ENCODE data around the gene SHISA6.

SHISA6 gene

DNA sequence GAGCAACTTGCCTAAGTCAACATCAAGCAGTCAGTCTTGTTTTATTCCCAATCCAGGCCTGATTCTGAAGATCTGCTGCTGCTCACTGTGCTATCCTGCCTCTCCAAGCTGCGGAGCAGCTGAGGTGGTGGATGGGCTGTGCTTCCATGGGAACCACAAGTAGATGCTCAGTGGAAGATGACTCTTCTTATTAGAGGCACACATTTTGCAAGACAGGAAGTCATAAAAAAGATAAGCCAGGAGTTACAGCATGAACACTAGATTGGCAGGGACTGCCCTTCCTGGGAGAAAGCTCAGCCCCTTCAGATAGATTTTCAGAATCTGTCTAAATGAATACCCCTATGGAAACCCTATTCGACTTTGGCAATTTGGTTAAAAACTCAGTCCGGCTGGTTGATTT, 143.1 kb downstream of the SHISA6 start:
- Histone ChIP-seq H3K27ac (no peak overlapping the region), H3K4me1 (no peaks in the 10 kb centered on the region), H3K9me3 (no peaks in the 10 kb centered on the region), H3K4me3 (no peak overlapping the region), H3K27me3 (no peaks in the 10 kb centered on the region), H3K36me3 (no peaks in the 10 kb centered on the region)
- DNase-seq, result no peak
- intact Hi-C loops (cut with DNase I; ENCODE audit: low total_unique reads), result loop anchor here (10.0 kb wide), 1 partner anchor 59 kb away; no protein-coding TSS in a partner anchor
- TF ChIP-seq, protein P1, sequence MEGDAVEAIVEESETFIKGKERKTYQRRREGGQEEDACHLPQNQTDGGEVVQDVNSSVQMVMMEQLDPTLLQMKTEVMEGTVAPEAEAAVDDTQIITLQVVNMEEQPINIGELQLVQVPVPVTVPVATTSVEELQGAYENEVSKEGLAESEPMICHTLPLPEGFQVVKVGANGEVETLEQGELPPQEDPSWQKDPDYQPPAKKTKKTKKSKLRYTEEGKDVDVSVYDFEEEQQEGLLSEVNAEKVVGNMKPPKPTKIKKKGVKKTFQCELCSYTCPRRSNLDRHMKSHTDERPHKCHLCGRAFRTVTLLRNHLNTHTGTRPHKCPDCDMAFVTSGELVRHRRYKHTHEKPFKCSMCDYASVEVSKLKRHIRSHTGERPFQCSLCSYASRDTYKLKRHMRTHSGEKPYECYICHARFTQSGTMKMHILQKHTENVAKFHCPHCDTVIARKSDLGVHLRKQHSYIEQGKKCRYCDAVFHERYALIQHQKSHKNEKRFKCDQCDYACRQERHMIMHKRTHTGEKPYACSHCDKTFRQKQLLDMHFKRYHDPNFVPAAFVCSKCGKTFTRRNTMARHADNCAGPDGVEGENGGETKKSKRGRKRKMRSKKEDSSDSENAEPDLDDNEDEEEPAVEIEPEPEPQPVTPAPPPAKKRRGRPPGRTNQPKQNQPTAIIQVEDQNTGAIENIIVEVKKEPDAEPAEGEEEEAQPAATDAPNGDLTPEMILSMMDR (IDR thresholded peaks at IDR 0.05), result no peak

DNA sequence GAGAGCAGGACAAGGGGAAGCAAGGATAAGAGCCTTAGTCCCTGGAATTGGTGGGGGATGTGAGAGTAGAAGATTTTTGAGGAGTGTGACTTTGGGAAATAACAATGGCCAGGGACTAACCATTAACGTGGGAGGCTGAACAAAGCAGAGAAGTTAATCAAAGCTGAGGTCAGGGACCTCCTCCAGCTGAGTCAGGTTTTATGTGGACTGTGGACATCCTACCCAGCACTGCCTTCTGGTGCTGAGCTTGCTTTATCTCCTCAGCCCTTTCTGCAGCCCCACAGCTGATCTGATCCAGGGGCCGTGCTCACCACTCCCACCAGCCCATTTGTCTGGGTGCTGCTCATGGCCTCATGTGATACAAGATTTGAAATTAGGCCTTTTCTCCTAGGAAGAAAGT, 146.6 kb downstream of the SHISA6 start:
- H3K4me1 ChIP-seq, result no peaks in the 10 kb centered on the region
- DNase-seq, result no peak
- no peak overlapping the region for H3K4me3 ChIP-seq
- TF ChIP-seq, protein P1 (IDR thresholded peaks at IDR 0.05), result no peak
- H3K27me3 ChIP-seq, result no peaks in the 10 kb centered on the region
- H3K9me3 ChIP-seq, result no peaks in the 10 kb centered on the region
- H3K36me3 ChIP-seq, result no peaks in the 10 kb centered on the region
- intact Hi-C loops (cut with DNase I; ENCODE audit: low total_unique reads), result loop anchor here (10.0 kb wide), 1 partner anchor 63 kb away; no protein-coding TSS in a partner anchor
- H3K27ac ChIP-seq, result no peak overlapping the region

DNA sequence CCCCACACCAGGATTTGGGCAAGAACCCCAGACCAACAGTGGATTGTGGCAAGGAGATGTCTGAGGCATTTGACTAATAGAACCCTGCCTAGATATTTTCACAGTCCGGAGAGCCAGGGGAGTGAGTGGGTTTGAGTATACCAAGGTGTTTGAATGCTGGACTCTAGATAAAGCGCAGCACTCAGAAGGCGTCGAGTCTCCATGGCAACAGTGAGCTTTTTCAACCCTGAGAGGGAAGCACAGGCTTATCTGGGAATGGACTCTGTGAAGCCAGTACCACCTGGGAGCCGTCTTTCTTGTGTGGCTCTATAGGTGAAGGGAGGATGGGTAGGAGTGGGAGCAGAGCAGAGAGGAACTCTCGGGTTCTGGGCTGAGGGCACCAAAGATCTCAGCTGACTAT, 147.0 kb downstream of the SHISA6 start:
- H3K4me3 ChIP-seq, result no peak overlapping the region
- no peak overlapping the region for H3K27ac ChIP-seq
- TF ChIP-seq, protein P1 (IDR thresholded peaks at IDR 0.05), result no peak
- no peak for DNase-seq
- intact Hi-C loops (cut with DNase I; ENCODE audit: low total_unique reads), result loop anchor here (10.0 kb wide), 1 partner anchor 63 kb away; no protein-coding TSS in a partner anchor
- no peaks in the 10 kb centered on the region for H3K27me3 ChIP-seq
- H3K4me1 ChIP-seq, result no peaks in the 10 kb centered on the region
- no peaks in the 10 kb centered on the region for H3K36me3 ChIP-seq
- H3K9me3 ChIP-seq, result no peaks in the 10 kb centered on the region

DNA sequence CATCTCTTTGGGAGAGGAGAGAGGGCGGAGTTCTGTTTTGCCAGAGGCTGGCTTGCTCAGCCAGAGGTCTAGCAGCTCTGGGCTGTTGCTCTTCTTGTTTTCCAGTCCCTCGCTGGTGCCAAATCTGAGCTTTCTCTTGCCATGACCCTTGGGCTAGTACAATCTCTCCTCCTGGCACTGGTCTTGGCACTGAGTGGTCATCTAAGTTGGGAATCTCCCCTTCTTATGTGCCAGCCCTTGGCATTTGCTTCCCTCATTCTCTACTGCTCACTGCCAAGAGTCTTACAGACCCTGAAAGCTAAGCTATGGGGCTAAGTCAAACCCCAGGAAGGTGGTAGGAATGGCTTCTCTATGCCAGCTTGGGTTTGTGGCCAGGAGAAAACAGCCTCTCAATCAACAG, 148.6 kb downstream of the SHISA6 start:
- H3K27me3 ChIP-seq, result no peaks in the 10 kb centered on the region
- H3K36me3 ChIP-seq, result no peaks in the 10 kb centered on the region
- H3K4me3 ChIP-seq, result no peak overlapping the region
- H3K9me3 ChIP-seq, result no peaks in the 10 kb centered on the region
- TF ChIP-seq, protein P1 (IDR thresholded peaks at IDR 0.05), result no peak
- no peak overlapping the region for H3K27ac ChIP-seq
- intact Hi-C loops (cut with DNase I; ENCODE audit: low total_unique reads), result loop anchor here (10.0 kb wide), 1 partner anchor 65 kb away; no protein-coding TSS in a partner anchor
- DNase-seq, result no peak
- no peaks in the 10 kb centered on the region for H3K4me1 ChIP-seq

DNA sequence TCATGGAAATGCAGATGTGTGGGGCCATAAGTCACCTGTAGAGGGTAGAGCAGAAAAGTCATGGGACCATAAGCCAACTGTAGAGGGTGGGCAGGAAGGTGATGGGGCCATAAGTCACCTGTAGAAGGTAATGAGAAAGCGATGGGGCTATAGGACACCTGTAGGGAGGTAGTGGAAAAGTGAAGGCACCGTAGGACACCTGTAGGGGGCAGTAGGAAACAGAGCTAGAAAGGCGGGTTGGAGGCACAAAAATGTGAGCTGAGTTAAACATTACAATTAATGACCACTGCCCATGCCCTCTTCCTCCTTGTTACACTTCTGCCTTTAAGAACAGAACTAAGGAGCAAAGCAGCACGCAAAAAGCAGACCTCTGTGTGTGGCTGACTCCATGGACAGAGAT, 150.1 kb downstream of the SHISA6 start:
- H3K27me3 ChIP-seq, result no peaks in the 10 kb centered on the region
- intact Hi-C loops (cut with DNase I; ENCODE audit: low total_unique reads), result no loop called here
- DNase-seq, result no peak
- H3K4me3 ChIP-seq, result no peak overlapping the region
- H3K4me1 ChIP-seq, result no peaks in the 10 kb centered on the region
- H3K36me3 ChIP-seq, result no peaks in the 10 kb centered on the region
- TF ChIP-seq, protein P1 (IDR thresholded peaks at IDR 0.05), result no peak
- no peaks in the 10 kb centered on the region for H3K9me3 ChIP-seq
- no peak overlapping the region for H3K27ac ChIP-seq
